Measurements from ENCODE around the gene FGD2. TPM values are rescaled to one million over a fixed set of nuclear protein-coding genes. Genes with fewer than 3 reads are reported as not detected.

FGD2 gene
- total RNA-seq, 3 donors from 2014 or later, result 0.87 to 1.5 (median 1.1) TPM

DNA sequence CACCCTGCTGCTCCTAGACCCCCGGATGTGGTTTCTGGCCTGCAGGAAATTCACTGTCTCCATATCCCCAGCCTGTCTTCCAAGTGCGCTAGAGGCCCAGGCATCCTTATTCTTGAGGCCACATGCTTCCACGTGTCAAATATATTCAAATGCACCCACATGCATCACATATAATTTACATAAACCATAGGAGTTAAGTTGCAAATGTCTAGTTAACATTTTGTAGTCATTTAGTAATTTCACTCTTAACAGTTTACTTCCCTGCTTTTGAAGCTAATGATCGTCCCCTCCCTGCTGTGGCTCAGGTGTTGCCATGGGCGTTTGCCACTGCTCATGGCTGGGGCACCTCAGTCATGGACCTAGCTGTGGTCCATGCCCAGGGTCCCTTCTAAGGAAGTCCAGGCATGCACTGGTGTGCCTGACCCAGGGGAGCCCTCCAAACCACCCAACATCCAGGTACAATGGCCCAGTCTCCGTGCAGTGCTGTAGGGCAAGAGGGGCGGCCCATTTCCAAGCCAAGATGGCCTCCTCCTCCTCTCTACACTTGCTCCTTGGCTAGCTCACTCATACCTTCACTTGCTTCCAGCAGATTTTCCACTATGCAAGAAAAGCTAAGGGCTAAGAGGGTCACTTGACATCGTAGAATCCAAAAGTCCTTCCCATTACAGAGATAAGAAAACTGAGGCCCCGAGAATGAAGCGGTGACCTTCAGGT lies 42.4 kb downstream of the FGD2 start:
- Mint-ChIP-seq H3K4me3 (peak overlapping the region; percentile 20), H3K36me3 (ENCODE audit: insufficient read depth) (no peaks in the 10 kb centered on the region), H3K9me3 (no peaks in the 10 kb centered on the region), H3K4me1 (ENCODE audit: low read depth) (peaks cover 66% of the 10 kb centered on the region), H3K27me3 (ENCODE audit: low read depth) (no peaks in the 10 kb centered on the region)
- ATAC-seq (peak; percentile 18 to 32), DNase-seq (no peak)

DNA sequence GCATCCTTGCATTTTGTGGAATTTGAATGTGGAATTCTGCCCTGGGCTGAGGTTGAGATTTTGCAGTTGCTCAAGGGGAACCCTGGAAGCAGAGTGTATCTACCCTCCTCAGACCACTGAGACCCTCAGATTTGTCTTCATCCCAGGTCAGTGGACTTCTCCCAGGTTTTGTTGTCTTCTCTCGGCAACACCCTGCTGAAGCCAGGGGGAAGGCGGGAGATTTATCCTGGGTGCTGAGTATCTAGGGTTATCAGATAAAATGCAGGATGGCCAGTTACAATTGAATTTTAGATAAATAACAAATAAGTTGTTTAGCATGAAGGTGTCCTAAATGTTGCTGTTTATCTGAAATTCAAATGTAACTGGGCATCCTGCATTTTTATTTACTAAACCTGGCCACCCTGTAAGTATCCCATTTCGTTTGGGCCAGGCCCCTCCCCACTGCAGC lies 43.0 kb downstream of the FGD2 start:
- H3K27me3 Mint-ChIP-seq (ENCODE audit: low read depth), result no peaks in the 10 kb centered on the region
- DNase-seq (no peak), ATAC-seq (no peak)
- no peaks in the 10 kb centered on the region for H3K9me3 Mint-ChIP-seq
- H3K36me3 Mint-ChIP-seq (ENCODE audit: insufficient read depth), result no peaks in the 10 kb centered on the region
- peaks cover 66% of the 10 kb centered on the region for H3K4me1 Mint-ChIP-seq (ENCODE audit: low read depth)
- peak overlapping the region; percentile 80 for H3K4me3 Mint-ChIP-seq

DNA sequence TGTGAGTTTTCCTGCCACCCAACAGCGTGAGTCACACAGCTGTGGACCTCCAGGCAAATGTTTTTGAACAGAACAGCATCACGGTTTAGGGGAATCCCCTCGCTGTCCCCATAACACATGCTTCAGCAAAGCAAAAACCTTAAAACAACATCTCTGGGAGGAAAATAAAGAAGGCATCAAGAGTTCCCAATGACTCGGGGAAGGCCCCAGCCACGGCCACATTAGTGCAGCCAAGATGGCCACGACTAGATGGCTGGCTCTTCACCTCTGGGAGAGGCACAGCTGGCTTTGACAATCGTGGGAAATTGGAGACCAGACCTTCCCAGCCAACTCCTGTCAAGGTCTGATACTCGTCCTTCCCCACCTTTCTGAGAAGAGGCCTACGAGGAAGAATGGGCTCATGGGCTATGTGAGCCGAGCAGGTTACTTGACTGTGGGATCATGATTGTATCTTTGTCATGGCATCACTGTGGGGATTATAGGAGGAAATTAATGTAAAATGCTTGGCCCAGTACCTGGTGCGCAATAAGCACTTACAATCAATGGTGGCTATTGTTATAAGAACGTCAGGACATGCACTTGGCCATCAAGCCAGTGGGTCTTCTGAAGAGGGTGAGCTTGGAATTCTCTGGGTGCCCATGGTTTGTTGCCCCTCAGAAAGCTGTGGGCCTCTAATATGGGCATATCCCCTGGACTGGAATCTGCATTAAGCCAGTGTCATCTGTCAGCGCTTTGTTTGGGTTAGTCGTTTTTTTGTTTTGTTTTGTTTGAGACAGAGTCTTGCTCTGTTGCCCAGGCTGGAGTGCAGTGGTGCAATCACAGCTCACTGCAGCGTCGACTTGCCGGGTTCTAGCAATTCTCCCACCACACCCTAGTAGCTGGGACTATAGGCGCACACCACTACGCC lies 43.6 kb downstream of the FGD2 start:
- H3K27me3 Mint-ChIP-seq (ENCODE audit: low read depth), result no peaks in the 10 kb centered on the region
- peak overlapping the region; percentile 80 for H3K4me3 Mint-ChIP-seq
- DNase-seq, result peak; percentile 73
- H3K4me1 Mint-ChIP-seq (ENCODE audit: low read depth), result peaks cover 66% of the 10 kb centered on the region
- no peaks in the 10 kb centered on the region for H3K9me3 Mint-ChIP-seq
- peak; percentile 71 to 78 for ATAC-seq
- no peaks in the 10 kb centered on the region for H3K36me3 Mint-ChIP-seq (ENCODE audit: insufficient read depth)

DNA sequence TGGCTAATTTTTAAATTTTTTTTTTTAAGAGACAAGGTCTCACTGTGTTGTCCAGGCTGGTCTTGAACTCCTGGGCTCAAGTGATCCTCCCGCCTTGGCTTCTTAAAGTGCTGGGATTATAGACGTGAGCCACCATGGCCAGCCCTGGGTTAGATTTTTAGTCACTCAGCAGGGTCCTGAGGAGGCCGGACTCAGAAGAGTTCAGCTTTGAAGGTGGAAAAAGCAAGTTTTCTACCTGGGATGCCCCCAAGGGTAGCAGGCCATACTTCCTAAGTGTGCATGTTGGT lies 44.2 kb downstream of the FGD2 start:
- no peaks in the 10 kb centered on the region for H3K27me3 Mint-ChIP-seq (ENCODE audit: low read depth)
- peaks cover 66% of the 10 kb centered on the region for H3K4me1 Mint-ChIP-seq (ENCODE audit: low read depth)
- ATAC-seq (no peak), DNase-seq (no peak)
- H3K9me3 Mint-ChIP-seq, result no peaks in the 10 kb centered on the region
- H3K4me3 Mint-ChIP-seq, result peak overlapping the region; percentile 80
- H3K36me3 Mint-ChIP-seq (ENCODE audit: insufficient read depth), result no peaks in the 10 kb centered on the region

DNA sequence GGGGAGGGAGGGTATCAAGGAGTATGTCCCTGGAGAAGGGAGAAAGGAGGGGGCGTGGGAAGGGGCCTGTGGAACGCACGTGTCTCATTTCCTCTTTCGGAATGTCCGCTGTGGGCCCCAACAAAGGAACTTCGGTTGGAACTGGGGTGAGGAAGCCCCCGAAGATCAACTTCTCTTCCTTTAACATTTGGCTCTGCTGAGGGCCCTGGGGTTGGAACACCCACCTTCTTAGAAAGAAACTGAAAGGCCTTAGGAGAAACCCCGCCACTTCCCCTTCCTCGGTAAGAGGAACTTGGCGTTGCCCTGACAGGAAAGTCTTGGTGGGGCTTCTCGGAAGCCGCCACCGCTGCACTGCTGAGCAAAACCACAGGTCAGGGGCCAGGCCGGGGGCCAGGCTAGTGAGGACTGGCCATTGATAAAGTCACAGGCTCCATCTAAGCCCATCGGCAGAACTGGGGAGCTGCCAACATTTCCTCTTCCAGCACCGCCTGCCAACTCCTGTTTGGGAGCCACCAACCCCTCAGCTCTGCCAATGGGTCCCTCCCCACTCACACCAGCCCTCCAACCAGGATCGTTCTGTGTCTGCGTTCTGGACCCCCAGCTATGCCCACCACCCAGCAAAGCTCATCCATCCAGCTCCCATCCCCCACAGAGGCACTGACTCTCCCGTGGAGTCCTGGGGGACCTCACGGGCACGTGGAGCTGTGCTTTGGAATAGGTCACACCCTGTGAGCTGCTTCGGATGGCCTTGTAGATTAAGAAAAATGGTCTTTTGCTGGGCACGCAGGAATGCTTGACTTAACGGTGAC lies 44.8 kb downstream of the FGD2 start:
- Mint-ChIP-seq H3K4me3 (peak overlapping the region; percentile 80), H3K9me3 (no peaks in the 10 kb centered on the region), H3K4me1 (ENCODE audit: low read depth) (peaks cover 66% of the 10 kb centered on the region), H3K36me3 (ENCODE audit: insufficient read depth) (no peaks in the 10 kb centered on the region), H3K27me3 (ENCODE audit: low read depth) (no peaks in the 10 kb centered on the region)
- DNase-seq (peak; percentile 59), ATAC-seq (peak; percentile 33 to 42)

DNA sequence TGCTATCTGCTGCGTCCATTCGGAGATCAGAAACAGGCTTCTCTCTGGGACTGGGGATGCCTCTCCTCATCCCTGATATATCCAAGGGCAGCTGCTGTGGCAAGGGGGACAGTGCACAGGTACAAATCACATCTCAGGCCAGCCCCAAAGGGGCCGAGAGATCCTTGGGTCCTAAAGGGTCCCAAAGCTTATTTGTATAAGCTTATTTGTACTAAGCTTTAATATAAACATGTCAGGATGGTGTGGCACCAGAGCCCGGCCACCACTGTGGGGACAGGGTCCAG lies 45.3 kb downstream of the FGD2 start:
- H3K9me3 Mint-ChIP-seq, result no peaks in the 10 kb centered on the region
- peak overlapping the region; percentile 80 for H3K4me3 Mint-ChIP-seq
- DNase-seq (no peak), ATAC-seq (no peak)
- no peaks in the 10 kb centered on the region for H3K36me3 Mint-ChIP-seq (ENCODE audit: insufficient read depth)
- no peaks in the 10 kb centered on the region for H3K27me3 Mint-ChIP-seq (ENCODE audit: low read depth)
- peaks cover 63% of the 10 kb centered on the region for H3K4me1 Mint-ChIP-seq (ENCODE audit: low read depth)

DNA sequence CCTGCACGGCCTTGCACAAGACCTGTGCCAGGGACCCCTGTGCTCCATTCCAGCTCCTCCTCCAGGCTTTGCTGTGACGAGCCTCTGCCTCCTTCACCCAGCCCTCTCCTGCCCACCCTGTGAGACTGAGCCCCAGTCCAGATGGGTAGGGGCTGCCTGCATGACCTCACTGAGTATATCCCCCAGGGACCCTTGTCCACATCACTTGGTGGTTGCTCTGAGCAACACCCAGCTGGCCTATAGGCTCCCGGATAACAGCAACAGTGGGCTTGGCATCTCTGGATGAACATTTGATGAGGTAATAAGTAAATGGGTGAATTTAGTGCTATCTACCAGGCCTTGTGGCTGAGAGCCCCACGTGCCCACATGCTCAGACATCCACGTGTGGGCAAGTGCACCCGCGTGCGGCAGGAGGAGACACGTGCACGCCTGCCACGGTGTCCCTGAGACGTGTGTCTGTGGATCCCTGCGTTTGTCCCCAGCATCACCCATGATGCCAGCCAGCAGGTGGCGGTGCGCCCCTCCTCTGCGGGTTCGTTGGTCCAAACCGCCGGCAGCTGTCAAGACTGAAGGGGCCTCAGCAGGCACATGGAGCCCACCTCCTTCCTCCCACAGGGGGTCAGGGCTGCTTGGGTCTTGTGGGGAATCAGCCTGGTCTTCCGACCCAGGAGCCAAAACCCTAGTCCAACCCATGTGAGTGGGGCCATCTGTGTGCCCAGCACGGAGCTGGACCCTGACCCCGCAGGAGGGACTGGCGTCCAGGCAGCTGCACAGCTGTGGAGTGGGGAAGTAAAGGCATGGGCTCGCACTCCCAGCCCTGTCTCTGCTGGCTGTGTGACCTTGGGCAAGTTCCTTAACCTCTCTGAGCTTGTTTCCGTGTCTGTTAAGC lies 45.9 kb downstream of the FGD2 start:
- Mint-ChIP-seq H3K4me3 (peak overlapping the region; percentile 80), H3K27me3 (ENCODE audit: low read depth) (no peaks in the 10 kb centered on the region)
- DNase-seq, result peak; percentile 90

DNA sequence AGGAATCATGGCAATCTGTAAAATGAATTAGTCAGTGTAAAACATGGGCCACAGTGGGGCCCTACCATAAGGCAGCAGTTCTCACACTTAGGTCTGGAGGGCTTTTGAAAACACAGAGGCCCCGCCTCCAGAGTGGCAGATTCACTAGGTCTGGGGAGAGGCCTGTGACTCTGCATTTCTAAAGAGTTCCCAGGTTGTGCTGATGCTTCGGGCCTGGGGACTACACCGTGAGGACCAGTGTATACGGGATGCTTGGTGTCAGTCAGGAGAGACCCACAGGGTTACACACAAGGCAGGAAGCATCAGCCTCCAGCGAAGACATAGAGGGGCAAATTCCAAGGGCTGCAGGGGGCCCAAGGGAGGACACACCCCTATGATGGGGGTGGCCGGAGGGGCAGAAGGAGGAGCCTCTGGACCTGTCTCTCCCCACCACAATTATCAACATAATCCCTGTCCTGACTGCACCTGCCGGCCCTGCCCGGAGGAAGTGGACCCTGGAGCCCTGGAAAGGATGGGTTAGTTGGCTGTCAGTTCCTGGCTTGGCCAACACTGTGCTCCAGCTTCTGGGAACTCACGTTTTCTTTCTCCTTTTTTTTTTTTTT lies 46.7 kb downstream of the FGD2 start:
- DNase-seq (no peak), ATAC-seq (peak in 1 of 2 donors; percentile 27)
- H3K4me1 Mint-ChIP-seq (ENCODE audit: low read depth), result peaks cover 50% of the 10 kb centered on the region
- no peaks in the 10 kb centered on the region for H3K9me3 Mint-ChIP-seq
- no peaks in the 10 kb centered on the region for H3K36me3 Mint-ChIP-seq (ENCODE audit: insufficient read depth)
- no peaks in the 10 kb centered on the region for H3K27me3 Mint-ChIP-seq (ENCODE audit: low read depth)
- H3K4me3 Mint-ChIP-seq, result no peak overlapping the region

More for the DNA sequence above, 45.9 kb downstream of the FGD2 start:
- no peaks in the 10 kb centered on the region for H3K36me3 Mint-ChIP-seq (ENCODE audit: insufficient read depth)
- peak; percentile 42 to 54 for ATAC-seq
- no peaks in the 10 kb centered on the region for H3K9me3 Mint-ChIP-seq
- H3K4me1 Mint-ChIP-seq (ENCODE audit: low read depth), result peaks cover 57% of the 10 kb centered on the region

DNA sequence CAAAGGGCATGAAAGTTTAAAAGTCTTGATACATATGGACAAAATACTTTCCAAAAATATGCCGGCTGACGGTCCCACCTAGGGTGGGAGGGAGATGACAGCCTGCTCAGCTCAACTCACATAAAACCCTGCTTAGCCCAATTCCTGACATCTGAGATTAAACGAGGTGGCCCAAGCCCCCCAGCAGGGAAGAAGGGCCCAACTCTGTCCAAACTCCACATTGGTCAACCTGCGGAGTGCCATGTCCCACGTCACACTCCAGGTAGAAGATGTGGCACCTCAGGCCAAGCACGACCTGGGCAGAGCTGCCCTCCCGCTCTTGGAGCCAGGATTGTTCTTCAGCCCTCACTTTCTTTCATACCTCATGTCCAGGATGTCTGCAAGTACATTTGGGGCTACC lies 48.2 kb downstream of the FGD2 start:
- Mint-ChIP-seq H3K36me3 (ENCODE audit: insufficient read depth) (no peaks in the 10 kb centered on the region), H3K4me1 (ENCODE audit: low read depth) (peaks cover 35% of the 10 kb centered on the region), H3K27me3 (ENCODE audit: low read depth) (no peaks in the 10 kb centered on the region), H3K4me3 (no peak overlapping the region), H3K9me3 (no peaks in the 10 kb centered on the region)
- DNase-seq (no peak), ATAC-seq (no peak)

DNA sequence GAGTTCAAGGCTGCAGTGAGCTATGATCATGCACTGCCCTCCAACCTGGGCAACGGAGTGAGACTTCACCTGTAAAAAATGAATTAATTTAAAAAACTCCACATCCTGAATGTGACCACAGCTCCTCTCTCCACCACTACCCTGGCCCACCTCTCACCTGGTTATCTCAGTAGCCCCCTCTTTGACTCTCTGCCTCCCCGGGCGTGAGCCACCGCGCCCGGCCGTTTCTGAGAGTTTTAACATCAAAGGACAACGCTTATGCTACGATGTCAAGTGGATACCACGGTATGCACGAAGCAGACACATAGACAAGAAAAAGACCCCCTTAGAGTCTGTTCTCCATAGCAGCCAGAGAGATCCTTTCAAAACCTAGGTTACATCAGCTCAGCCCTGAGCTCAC lies 48.7 kb downstream of the FGD2 start:
- Mint-ChIP-seq H3K9me3 (no peaks in the 10 kb centered on the region), H3K27me3 (ENCODE audit: low read depth) (no peaks in the 10 kb centered on the region), H3K36me3 (ENCODE audit: insufficient read depth) (no peaks in the 10 kb centered on the region), H3K4me3 (no peak overlapping the region), H3K4me1 (ENCODE audit: low read depth) (peaks cover 30% of the 10 kb centered on the region)
- DNase-seq (no peak), ATAC-seq (no peak)

DNA sequence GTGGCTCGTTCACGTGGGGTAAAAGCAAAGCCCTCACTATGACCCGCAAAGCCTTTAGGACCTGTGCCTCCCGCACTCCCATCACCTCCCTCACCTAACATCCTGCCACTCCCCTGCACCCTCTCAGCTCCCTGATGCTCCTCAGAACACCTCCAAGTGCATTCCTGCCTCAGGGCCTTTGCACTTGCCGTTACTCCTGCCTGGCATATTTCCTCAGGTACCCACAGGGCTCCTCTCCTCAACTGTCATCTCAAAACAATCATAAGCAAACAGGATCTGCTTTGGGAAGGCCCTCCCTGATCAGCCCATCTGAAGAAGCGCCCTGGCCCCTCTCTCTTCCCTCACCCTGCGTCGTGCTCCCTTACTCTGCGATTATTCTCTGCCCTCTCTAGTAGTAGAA lies 49.1 kb downstream of the FGD2 start:
- Mint-ChIP-seq H3K36me3 (ENCODE audit: insufficient read depth) (no peaks in the 10 kb centered on the region), H3K4me3 (no peak overlapping the region), H3K4me1 (ENCODE audit: low read depth) (peaks cover 26% of the 10 kb centered on the region), H3K9me3 (no peaks in the 10 kb centered on the region), H3K27me3 (ENCODE audit: low read depth) (no peaks in the 10 kb centered on the region)
- DNase-seq (no peak), ATAC-seq (no peak)

DNA sequence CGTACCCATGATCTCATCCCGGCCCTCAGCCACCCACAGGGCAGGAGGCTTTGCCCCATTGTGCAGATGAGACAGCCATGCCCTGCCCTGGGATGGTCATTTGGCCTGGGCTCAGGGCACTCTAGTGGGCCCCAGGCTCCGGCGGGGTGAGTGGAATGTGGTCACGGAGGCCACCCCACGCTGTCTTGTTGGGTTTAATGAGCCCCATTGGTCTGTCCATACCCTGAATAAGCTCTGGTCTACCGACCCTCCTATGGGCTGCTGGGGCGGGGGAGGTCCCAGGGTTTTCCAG lies 50.6 kb downstream of the FGD2 start:
- no peak for ATAC-seq
- Mint-ChIP-seq H3K27me3 (ENCODE audit: low read depth) (no peaks in the 10 kb centered on the region), H3K36me3 (ENCODE audit: insufficient read depth) (no peaks in the 10 kb centered on the region), H3K4me1 (ENCODE audit: low read depth) (peaks cover 11% of the 10 kb centered on the region), H3K4me3 (no peak overlapping the region), H3K9me3 (no peaks in the 10 kb centered on the region)
- DNase-seq, result no peak

DNA sequence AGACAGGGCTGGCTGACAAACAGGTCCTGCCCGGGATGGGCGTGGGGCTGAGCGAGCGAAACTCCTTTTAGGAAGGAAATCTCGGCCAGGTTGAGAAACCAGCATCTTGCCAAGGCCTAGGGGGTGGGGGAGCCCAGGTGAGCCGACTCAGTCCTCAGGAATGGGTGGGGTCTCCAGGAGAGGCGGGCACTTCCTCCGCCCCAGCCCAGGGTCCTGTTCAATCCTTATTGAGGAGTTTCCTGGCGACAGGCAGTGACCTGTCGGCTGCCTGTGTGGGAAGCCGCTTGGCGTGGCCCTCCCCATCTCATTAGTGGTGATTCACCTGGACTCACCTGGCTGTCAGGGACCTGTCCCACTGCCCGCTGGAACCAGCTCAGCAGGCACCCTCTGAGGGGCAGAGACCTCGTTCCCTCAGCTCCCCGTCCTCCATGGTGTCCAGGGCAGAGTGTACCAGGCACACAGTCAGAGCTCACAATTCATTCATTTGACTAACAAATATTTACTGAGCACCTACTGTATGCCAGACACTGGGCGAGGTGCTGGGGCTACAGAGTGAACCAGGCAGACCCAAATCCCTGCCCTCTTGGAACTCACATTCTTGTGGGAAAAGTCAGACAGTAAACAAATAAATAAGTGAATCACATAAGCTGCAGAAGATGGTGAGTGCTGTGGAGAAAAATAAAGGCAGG lies 51.1 kb downstream of the FGD2 start:
- Mint-ChIP-seq H3K9me3 (no peaks in the 10 kb centered on the region), H3K27me3 (ENCODE audit: low read depth) (no peaks in the 10 kb centered on the region), H3K4me3 (no peak overlapping the region), H3K36me3 (ENCODE audit: insufficient read depth) (no peaks in the 10 kb centered on the region), H3K4me1 (ENCODE audit: low read depth) (peaks cover 6% of the 10 kb centered on the region)
- DNase-seq (no peak), ATAC-seq (no peak)

Data from activated T-cell treated with anti-CD3 and anti-CD28 coated beads, Interleukin-2, amount 50 U/mL, for 4 hours (primary cell).